Activated CD8-positive, alpha-beta memory T cell treated with anti-CD3 and anti-CD28 coated beads, Interleukin-2, amount 50 U/mL, for 1 hour (primary cell): ENCODE data around the gene CMC1.
"Not testable (repeated sequence)": the region's sequence is repeated elsewhere in the genome, so short reads cannot be mapped to it uniquely, and the experiment has no call there.

ENCODE experiments used
- DNase-seq: peaks from one replicate; pipeline ENCODE4 v3.0.0-alpha.2; 2020; ENCODE audit errors: extremely low read depth

The CMC1 gene

GRCh38 chr3:28241221-28242160 is at the start of gene CMC1:
Gene CMC1, plus strand, starts transcription at chr3:28241619. Its CDS starts 175 bp downstream, at chr3:28241794.
- DNase-seq, result peak; percentile 77

- no peak for DNase-seq
Observed at GRCh38 chr3:28198161-28198560, 43.3 kb upstream of the CMC1 start.

GRCh38 chr3:28198974-28199373 is 42.4 kb upstream of the CMC1 start:
- no peak for DNase-seq

GRCh38 chr3:28199643-28200042 is 41.8 kb upstream of the CMC1 start:
- DNase-seq, result not testable (repeated sequence)

- DNase-seq, result not testable (repeated sequence)
Observed at GRCh38 chr3:28200366-28200848, 41.0 kb upstream of the CMC1 start.

- no peak for DNase-seq
Observed at GRCh38 chr3:28206479-28206878, 34.9 kb upstream of the CMC1 start.

- DNase-seq, result no peak
Observed at GRCh38 chr3:28207000-28207733, 34.3 kb upstream of the CMC1 start.

GRCh38 chr3:28210968-28211713 is 30.3 kb upstream of the CMC1 start:
- no peak for DNase-seq

- DNase-seq, result no peak
Observed at GRCh38 chr3:28212681-28213080, 28.7 kb upstream of the CMC1 start.

- DNase-seq, result no peak
Observed at GRCh38 chr3:28215407-28215806, 26.0 kb upstream of the CMC1 start.

- no peak for DNase-seq
Observed at GRCh38 chr3:28218071-28218916, 23.1 kb upstream of the CMC1 start.

GRCh38 chr3:28218917-28219198 is 22.6 kb upstream of the CMC1 start:
- DNase-seq, result no peak

- no peak for DNase-seq
Observed at GRCh38 chr3:28224430-28224829, 17.0 kb upstream of the CMC1 start.

GRCh38 chr3:28226020-28226419 is 15.4 kb upstream of the CMC1 start:
- no peak for DNase-seq

- DNase-seq, result no peak
Observed at GRCh38 chr3:28228623-28229022, 12.8 kb upstream of the CMC1 start.

- DNase-seq, result no peak
Observed at GRCh38 chr3:28232659-28233058, 8.8 kb upstream of the CMC1 start.

- no peak for DNase-seq
Observed at GRCh38 chr3:28234454-28234853, 7.0 kb upstream of the CMC1 start.

GRCh38 chr3:28239108-28239507 is 2.3 kb upstream of the CMC1 start:
- no peak for DNase-seq

GRCh38 chr3:28240441-28240840 is 978 bp upstream of the CMC1 start:
- DNase-seq, result no peak

GRCh38 chr3:28242519-28242918 is 1.1 kb downstream of the CMC1 start:
- DNase-seq, result no peak

- DNase-seq, result no peak
Observed at GRCh38 chr3:28243424-28244106, 2.1 kb downstream of the CMC1 start.
